Bronchial epithelial cell (primary cell): ENCODE measurements around the gene NID1. TPM values are rescaled to one million over a fixed set of nuclear protein-coding genes. Genes with fewer than 3 reads are reported as not detected.
A peak's percentile ranks its signal among the peaks of the same experiment; 100 is the strongest.

ENCODE experiments used
- DNase-seq: peaks from one replicate; pipeline ENCODE4 v3.0.0-alpha.2; 2010; ENCODE audit warnings: low read depth
- FAIRE-seq: peaks from 2 replicates; lab custom pipeline; 2011; peaks lifted over from hg19 to GRCh38; lab: Jason Lieb, UNC
- H3K27me3 ChIP-seq: 2 replicates; pipeline ENCODE4 v1.5.1; 2011; ENCODE audit warnings: low read length; ENCODE audit not compliant: control insufficient read depth, insufficient read depth
- H3K36me3 ChIP-seq: 2 replicates; pipeline ENCODE4 v1.5.1; 2011; ENCODE audit warnings: low read length; ENCODE audit not compliant: control insufficient read depth, insufficient read depth
- H3K4me3 ChIP-seq: 2 replicates; pipeline ENCODE4 v1.5.1; 2011; ENCODE audit warnings: mild to moderate bottlenecking, low read depth, low read length, control low read depth
- CTCF ChIP-seq: IDR thresholded peaks from 2 replicates; pipeline ENCODE4 v1.5.1; 2011; ENCODE audit warnings: mild to moderate bottlenecking, moderate library complexity, low read length, control low read depth, inconsistent platforms; ENCODE audit not compliant: insufficient read depth, severe bottlenecking
- total RNA-seq: library from RNA; depleted of rRNA; stranded (reverse); fragments of >200 nt; gene quantifications from 2 replicates; pipeline ENCODE4 v1.2.1, GENCODE V29; 2014

NID1 gene
- total RNA-seq, 1 donor from 2014 or later: 1.3 TPM

- FAIRE-seq: no peak
- DNase-seq: no peak
- no peak for TF ChIP-seq CTCF
- no peaks in the 10 kb centered on the region for H3K27me3 ChIP-seq
- H3K36me3 ChIP-seq: no peaks in the 10 kb centered on the region
- no peak overlapping the region for H3K4me3 ChIP-seq
Measured at GRCh38 chr1:235986869-235987268, 78.0 kb downstream of the NID1 start.

DNA sequence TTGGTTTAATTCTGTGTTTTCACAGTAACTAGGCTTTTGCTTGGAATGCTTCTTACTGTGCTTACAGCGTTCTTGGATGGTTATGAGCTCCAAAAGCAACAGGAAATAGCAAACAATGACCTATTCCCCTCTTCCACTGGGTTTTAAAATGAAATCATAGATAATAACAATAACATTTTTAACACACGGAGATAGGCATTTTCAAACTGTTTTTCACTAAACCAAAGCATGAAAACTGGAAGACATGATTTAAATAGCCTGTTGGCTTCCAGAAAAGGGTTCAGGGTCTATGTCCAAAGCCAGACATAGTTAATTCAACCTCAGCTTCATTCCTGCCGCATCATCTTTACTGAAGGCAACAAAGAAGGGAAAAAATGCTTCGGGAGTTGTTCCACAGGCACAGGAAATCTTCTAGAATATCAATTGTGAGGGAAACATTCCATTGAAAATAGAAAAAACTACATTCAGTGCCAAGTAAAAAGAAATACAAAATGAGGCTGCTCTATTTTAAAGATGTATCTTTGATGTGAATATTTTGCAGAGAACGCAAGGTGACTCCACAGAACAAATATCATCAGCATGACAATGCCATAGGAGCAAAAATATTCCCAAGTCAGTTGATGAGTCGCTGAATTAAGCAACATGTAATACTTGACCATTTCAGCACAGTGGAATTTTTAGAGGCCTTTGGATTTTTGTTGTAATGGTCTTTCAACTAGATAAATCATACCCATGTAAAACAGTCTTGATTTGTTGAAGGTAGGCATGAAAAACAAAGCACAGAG is 80.7 kb downstream of the NID1 start:
- Histone ChIP-seq H3K27me3 (no peaks in the 10 kb centered on the region), H3K4me3 (no peak overlapping the region), H3K36me3 (no peaks in the 10 kb centered on the region)
- DNase-seq: peak; percentile 80
- no peak for TF ChIP-seq CTCF
- FAIRE-seq: no peak

DNA sequence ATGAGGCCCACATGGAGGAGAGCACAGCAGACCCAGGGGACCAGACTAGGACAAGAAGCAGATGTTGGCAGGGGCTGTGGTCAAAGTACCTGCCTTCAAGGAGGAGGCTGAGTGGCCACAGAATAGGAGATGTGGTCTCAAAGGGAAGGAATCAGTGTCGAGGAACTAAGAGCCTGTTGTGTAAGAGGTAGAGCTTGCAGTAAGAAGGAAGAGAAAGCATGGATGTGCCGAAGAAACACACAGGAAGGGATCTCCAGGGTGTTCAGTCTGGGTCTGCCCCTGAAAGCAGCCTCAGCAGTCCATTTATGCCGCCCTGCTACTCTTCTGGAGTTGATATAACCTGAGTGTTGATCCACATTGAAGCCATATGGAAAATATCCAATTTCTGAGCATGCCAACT is 83.9 kb downstream of the NID1 start:
- Histone ChIP-seq H3K4me3 (no peak overlapping the region), H3K36me3 (no peaks in the 10 kb centered on the region), H3K27me3 (no peaks in the 10 kb centered on the region)
- DNase-seq (no peak), FAIRE-seq (no peak)
- no peak for TF ChIP-seq CTCF

- Histone ChIP-seq H3K36me3 (no peaks in the 10 kb centered on the region), H3K4me3 (no peak overlapping the region), H3K27me3 (no peaks in the 10 kb centered on the region)
- no peak for TF ChIP-seq CTCF
- FAIRE-seq (no peak), DNase-seq (no peak)
Measured at GRCh38 chr1:235979716-235980333, 85.1 kb downstream of the NID1 start.

DNA sequence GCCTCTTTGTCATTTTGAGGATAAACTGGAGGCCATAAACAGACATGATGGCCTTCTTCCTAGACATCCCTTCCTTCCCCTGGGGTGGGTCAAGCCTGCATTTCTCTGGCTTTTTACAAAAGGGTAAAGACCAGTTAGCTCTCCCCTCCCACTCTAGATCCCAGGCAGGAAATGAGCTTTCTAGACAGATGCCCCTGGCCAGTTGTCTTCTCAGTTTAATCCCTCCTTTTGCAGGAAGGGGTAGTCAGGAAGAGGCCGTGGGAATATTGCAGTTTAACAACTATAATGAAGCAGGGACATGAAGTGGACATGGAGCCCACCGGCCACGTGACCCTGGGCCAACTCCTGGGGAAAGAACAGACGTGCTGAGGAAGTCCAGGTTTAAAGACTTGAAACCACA is 85.7 kb downstream of the NID1 start:
- Histone ChIP-seq H3K36me3 (no peaks in the 10 kb centered on the region), H3K27me3 (no peaks in the 10 kb centered on the region), H3K4me3 (no peak overlapping the region)
- no peak for TF ChIP-seq CTCF
- FAIRE-seq: no peak
- DNase-seq: no peak
